Endothelial cell of umbilical vein (primary cell): ENCODE data around the gene PLXNB2. TPM values are rescaled to one million over a fixed set of nuclear protein-coding genes. Genes with fewer than 3 reads are reported as not detected.
A peak's percentile ranks its signal among the peaks of the same experiment; 100 is the strongest.

Experiments
- BruUV-seq: library from RNA; stranded (reverse); fragments of 400-500 nt; replicated peaks from 2 replicates; lab custom pipeline; 2021; lab: Mats Ljungman, UMichigan
- CTCF ChIA-PET: fragments of 300-600, 350-600 bp; sonication (Branson Sonifier 250); formaldehyde crosslinking; loops from one replicate; lab custom pipeline; 2021; ENCODE audit warnings: antibody characterized with exemption, inconsistent platforms; lab: Charles Lee
- POLR2A ChIA-PET: fragments of 300-600, 350-600 bp; sonication (Branson Sonifier 250); formaldehyde crosslinking; loops from one replicate; lab custom pipeline; 2021; ENCODE audit warnings: antibody characterized with exemption, inconsistent platforms; lab: Charles Lee
- DNase-seq: peaks from one replicate; pipeline ENCODE4 v3.0.0-alpha.2; 2011; ENCODE audit warnings: low read depth, low spot score
- FAIRE-seq: peaks from 2 replicates; lab custom pipeline; 2011; peaks lifted over from hg19 to GRCh38; lab: Jason Lieb, UNC
- H2AFZ ChIP-seq: 2 replicates; pipeline ENCODE4 v1.6.0; 2012; ENCODE audit warnings: low read depth, low read length, control low read depth, inconsistent platforms
- H3K27ac ChIP-seq: 2 replicates; pipeline ENCODE4 v1.5.1; 2011; ENCODE audit warnings: low read depth, mild to moderate bottlenecking, control low read depth, low read length, moderate library complexity; ENCODE audit not compliant: insufficient read depth
- H3K27me3 ChIP-seq, 2 experiments: 2 replicates each; pipeline versions ENCODE4 v1.6.0 to v1.6.1; 2011; ENCODE audit warnings: low read length in 2 of 2, mixed read lengths in 1 of 2; ENCODE audit not compliant: control insufficient read depth in 2 of 2, insufficient read depth in 2 of 2
- H3K36me3 ChIP-seq, 2 experiments: 2 replicates in 1 of 2; 3 replicates in 1 of 2; pipeline ENCODE4 v1.5.1; 2011; ENCODE audit warnings: low read length in 2 of 2, mild to moderate bottlenecking in 1 of 2, moderate library complexity in 1 of 2; ENCODE audit not compliant: control insufficient read depth in 2 of 2, insufficient read depth in 2 of 2; ENCODE audit errors: extremely low read depth in 1 of 2
- H3K4me1 ChIP-seq: 3 replicates; pipeline ENCODE4 v1.5.1; 2011; ENCODE audit warnings: mild to moderate bottlenecking, low read length; ENCODE audit not compliant: control insufficient read depth, insufficient read depth; ENCODE audit errors: extremely low read depth
- H3K4me2 ChIP-seq: 2 replicates; pipeline ENCODE4 v1.6.1; 2011; ENCODE audit warnings: low read length, control low read depth, mixed read lengths; ENCODE audit not compliant: insufficient read depth
- H3K4me3 ChIP-seq, 3 experiments: fragments of 200-600 bp in 1 of 3; sonication (generic), shearing (Covaris generic) in 1 of 3; replicated peaks in 1 of 3; 2 replicates each; pipeline ENCODE4 v1.5.1; 2011 to 2016; ENCODE audit warnings: control low read depth in 3 of 3, low read length in 3 of 3, mild to moderate bottlenecking in 2 of 3, inconsistent platforms in 1 of 3, low read depth in 1 of 3, moderate library complexity in 1 of 3; ENCODE audit not compliant: insufficient read depth in 1 of 3
- H3K79me2 ChIP-seq: 2 replicates; pipeline ENCODE4 v1.6.0; 2012; ENCODE audit warnings: low read length, inconsistent platforms; ENCODE audit not compliant: control insufficient read depth, insufficient read depth
- H3K9ac ChIP-seq: replicated peaks from 2 replicates; pipeline ENCODE3; 2011; ENCODE audit warnings: low read length, control low read depth; ENCODE audit not compliant: insufficient read depth; ENCODE audit errors: extremely low read depth
- H3K9me1 ChIP-seq: replicated peaks from 3 replicates; pipeline ENCODE4 v1.6.0; 2011; ENCODE audit warnings: mild to moderate bottlenecking, low read length; ENCODE audit not compliant: control insufficient read depth, insufficient read depth; ENCODE audit errors: extremely low read depth
- H3K9me3 ChIP-seq: replicated peaks from 2 replicates; pipeline ENCODE4 v1.5.1; 2012; ENCODE audit warnings: low read length, inconsistent platforms; ENCODE audit not compliant: control insufficient read depth, insufficient read depth
- H4K20me1 ChIP-seq: replicated peaks from 2 replicates; pipeline ENCODE3; 2011; ENCODE audit warnings: mild to moderate bottlenecking, low read length; ENCODE audit not compliant: control insufficient read depth, insufficient read depth; ENCODE audit errors: extremely low read depth
- EZH2 ChIP-seq: IDR thresholded peaks from 2 replicates; pipeline ENCODE4 v1.6.1; 2012; ENCODE audit warnings: borderline replicate concordance, low read depth, mild to moderate bottlenecking, moderate library complexity, low read length, inconsistent platforms; ENCODE audit not compliant: severe bottlenecking
- FOS ChIP-seq: IDR thresholded peaks from 2 replicates; pipeline ENCODE4 v1.6.1; 2011; ENCODE audit warnings: mild to moderate bottlenecking, low read length, moderate library complexity, borderline replicate concordance; ENCODE audit not compliant: insufficient read depth
- GATA2 ChIP-seq: IDR thresholded peaks from 2 replicates; pipeline ENCODE4 v1.7.0; 2011; ENCODE audit warnings: low read depth, mild to moderate bottlenecking, moderate library complexity, mixed read lengths, low read length; ENCODE audit not compliant: insufficient read length, insufficient read depth
- JUN ChIP-seq: IDR thresholded peaks from 2 replicates; pipeline ENCODE4 v1.6.1; 2011; ENCODE audit warnings: borderline replicate concordance, low read depth; ENCODE audit not compliant: insufficient read length, insufficient read depth
- MYC ChIP-seq: IDR thresholded peaks from one replicate; pipeline ENCODE4 v1.6.1; 2011; ENCODE audit warnings: mild to moderate bottlenecking, low read depth, low read length
- POLR2A ChIP-seq: IDR thresholded peaks from 2 replicates; pipeline ENCODE4 v1.6.1; 2012; ENCODE audit warnings: low read depth, mild to moderate bottlenecking, control low read depth, low read length
- POLR2AphosphoS5 ChIP-seq: IDR thresholded peaks from 2 replicates; pipeline ENCODE4 v1.6.1; 2012; ENCODE audit warnings: low read depth, mild to moderate bottlenecking, control low read depth, low read length, moderate library complexity; ENCODE audit not compliant: insufficient read depth
- dilution Hi-C: fragments of 300-500 bp; cut with MboI; formaldehyde crosslinking; loops from one replicate; pipeline ENCODE4 v1.15.0; 2019; ENCODE audit warnings: low sequenced_read_pairs; ENCODE audit not compliant: extremely low pct_ligation_motif_present
- intact Hi-C: fragments of 100-400 bp; cut with micrococcal nuclease; formaldehyde crosslinking; loops from one replicate; pipeline ENCODE4 v1.10.0; 2022
- polyA plus RNA-seq, 4 experiments: library from polyadenylated mRNA; depleted of rRNA in 3 of 4; stranded (reverse) in 3 of 4; unstranded in 1 of 4; fragments of >200 nt; gene quantifications; 2 replicates each; pipeline versions ENCODE4 v1.2.1 to v1.2.3, GENCODE V29; 2011 to 2012; ENCODE audit warnings: missing spikeins in 1 of 4
- total RNA-seq: library from RNA; stranded (reverse); gene quantifications from 2 replicates; pipeline ENCODE4 v1.2.3, GENCODE V29; 2021
- TF ChIP-seq, protein P1 (sequence below): IDR thresholded peaks from 2 replicates; pipeline ENCODE4 v1.6.1; 2011; ENCODE audit not compliant: insufficient read depth, insufficient read length
- TF ChIP-seq, protein P2 (sequence below), 2 donors: IDR thresholded peaks; 1 replicate in 1 of 2; 2 replicates in 1 of 2; pipeline ENCODE4 v1.5.1; 2011; ENCODE audit warnings: low read length in 2 of 2, mild to moderate bottlenecking in 2 of 2, moderate library complexity in 2 of 2, control low read depth in 1 of 2, inconsistent platforms in 1 of 2, low read depth in 1 of 2; ENCODE audit not compliant: insufficient read depth in 1 of 2; ENCODE audit errors: extremely low read depth in 1 of 2

Gene PLXNB2
- total and polyA plus RNA-seq, 2 donors (not counting 3 experiments of a cell fraction or from before 2014, with no cell fraction given): 82.3 to 139 TPM

DNA sequence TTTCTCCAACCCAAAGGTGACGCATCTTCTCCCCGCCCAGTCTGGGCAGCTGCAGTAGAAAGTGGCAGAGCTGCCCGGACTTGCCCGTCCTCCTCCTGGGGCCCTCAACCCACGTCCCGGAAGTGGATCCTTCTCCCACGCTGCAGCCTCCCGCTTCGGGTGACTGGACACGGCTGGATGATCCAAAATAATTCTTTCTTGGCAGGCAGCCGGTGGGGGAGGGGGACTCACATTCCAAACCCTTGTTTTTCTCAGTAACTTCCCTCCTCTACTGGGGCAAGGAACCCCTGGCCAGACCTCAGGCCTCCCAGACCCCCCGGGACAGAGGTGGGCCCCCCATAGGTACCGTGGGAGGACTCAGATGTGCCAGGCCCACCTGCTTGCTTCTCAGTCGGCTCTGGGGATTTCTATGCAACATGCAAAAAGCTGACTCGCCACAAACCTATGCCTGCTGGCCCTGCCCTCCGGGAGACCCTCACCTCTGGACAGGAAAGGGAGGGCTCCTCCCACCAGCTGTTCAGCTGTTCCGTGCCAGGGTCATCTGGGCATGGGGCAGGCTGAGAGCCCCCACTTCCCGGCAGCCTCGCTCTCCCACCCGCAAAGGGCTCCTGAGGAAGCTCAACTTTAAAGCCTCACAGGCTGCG, 1.4 kb downstream of the PLXNB2 start:
- Histone ChIP-seq H3K27me3 (no peaks in the 10 kb centered on the region), H2AFZ (no peak overlapping the region), H3K9me3 (no peaks in the 10 kb centered on the region), H3K36me3 (peaks cover 0 to 6% of the 10 kb centered on the region in 2 experiments), H3K9me1 (no peaks in the 10 kb centered on the region), H3K4me3 (peak overlapping the region; percentile 50 to 95 (median 72)), H3K27ac (peak overlapping the region; percentile 79), H3K4me2 (peak overlapping the region; percentile 76), H3K4me1 (peaks cover 27% of the 10 kb centered on the region), H3K9ac (peak overlapping the region; percentile 82), H4K20me1 (no peaks in the 10 kb centered on the region), H3K79me2 (peaks cover 55% of the 10 kb centered on the region)
- intact Hi-C loops (loop anchor here (1.0 to 5.0 kb wide), 3 partner anchors 13 to 36 kb away; partner anchors contain the start of genes MAPK11 and PPP6R2), dilution Hi-C loops (no loop called here)
- BruUV-seq: TSS peak; percentile 90
- peak; percentile 95 for FAIRE-seq
- POLR2A ChIA-PET: interaction anchor here (1.1 to 1.9 kb wide), 2 partner anchors 10 to 12 kb away, joined by 8 to 9 read pairs; no protein-coding TSS in a partner anchor
- CTCF ChIA-PET: interaction anchor here (0.9 to 3.6 kb wide), 5 partner anchors 12 to 36 kb away, joined by 4 to 26 read pairs (median 14); no protein-coding TSS in a partner anchor
- peak; percentile 83 for DNase-seq
- TF ChIP-seq JUN: peak; percentile 20
- TF ChIP-seq, protein P1, sequence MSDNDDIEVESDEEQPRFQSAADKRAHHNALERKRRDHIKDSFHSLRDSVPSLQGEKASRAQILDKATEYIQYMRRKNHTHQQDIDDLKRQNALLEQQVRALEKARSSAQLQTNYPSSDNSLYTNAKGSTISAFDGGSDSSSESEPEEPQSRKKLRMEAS: no peak
- peak; percentile 63 for TF ChIP-seq POLR2AphosphoS5
- no peak for TF ChIP-seq GATA2
- TF ChIP-seq MYC: no peak
- peak; percentile 53 for TF ChIP-seq POLR2A
- TF ChIP-seq, protein P2, sequence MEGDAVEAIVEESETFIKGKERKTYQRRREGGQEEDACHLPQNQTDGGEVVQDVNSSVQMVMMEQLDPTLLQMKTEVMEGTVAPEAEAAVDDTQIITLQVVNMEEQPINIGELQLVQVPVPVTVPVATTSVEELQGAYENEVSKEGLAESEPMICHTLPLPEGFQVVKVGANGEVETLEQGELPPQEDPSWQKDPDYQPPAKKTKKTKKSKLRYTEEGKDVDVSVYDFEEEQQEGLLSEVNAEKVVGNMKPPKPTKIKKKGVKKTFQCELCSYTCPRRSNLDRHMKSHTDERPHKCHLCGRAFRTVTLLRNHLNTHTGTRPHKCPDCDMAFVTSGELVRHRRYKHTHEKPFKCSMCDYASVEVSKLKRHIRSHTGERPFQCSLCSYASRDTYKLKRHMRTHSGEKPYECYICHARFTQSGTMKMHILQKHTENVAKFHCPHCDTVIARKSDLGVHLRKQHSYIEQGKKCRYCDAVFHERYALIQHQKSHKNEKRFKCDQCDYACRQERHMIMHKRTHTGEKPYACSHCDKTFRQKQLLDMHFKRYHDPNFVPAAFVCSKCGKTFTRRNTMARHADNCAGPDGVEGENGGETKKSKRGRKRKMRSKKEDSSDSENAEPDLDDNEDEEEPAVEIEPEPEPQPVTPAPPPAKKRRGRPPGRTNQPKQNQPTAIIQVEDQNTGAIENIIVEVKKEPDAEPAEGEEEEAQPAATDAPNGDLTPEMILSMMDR (IDR thresholded peaks at IDR 0.05; ENCODE audit: extremely low read depth in 1 of 2, insufficient read depth in 1 of 2, low read depth in 1 of 2, low read length in 2 of 2): no peak
- TF ChIP-seq EZH2: no peak
- no peak for TF ChIP-seq FOS
